ENCODE results near the gene CATSPERD. TPM values are rescaled to one million over a fixed set of nuclear protein-coding genes. Genes with fewer than 3 reads are reported as not detected.

Gene CATSPERD
- total and polyA plus RNA-seq, 9 of the 15 experiments (the other 6 are each of a cell fraction or from before 2014, with no cell fraction given): not detected

DNA sequence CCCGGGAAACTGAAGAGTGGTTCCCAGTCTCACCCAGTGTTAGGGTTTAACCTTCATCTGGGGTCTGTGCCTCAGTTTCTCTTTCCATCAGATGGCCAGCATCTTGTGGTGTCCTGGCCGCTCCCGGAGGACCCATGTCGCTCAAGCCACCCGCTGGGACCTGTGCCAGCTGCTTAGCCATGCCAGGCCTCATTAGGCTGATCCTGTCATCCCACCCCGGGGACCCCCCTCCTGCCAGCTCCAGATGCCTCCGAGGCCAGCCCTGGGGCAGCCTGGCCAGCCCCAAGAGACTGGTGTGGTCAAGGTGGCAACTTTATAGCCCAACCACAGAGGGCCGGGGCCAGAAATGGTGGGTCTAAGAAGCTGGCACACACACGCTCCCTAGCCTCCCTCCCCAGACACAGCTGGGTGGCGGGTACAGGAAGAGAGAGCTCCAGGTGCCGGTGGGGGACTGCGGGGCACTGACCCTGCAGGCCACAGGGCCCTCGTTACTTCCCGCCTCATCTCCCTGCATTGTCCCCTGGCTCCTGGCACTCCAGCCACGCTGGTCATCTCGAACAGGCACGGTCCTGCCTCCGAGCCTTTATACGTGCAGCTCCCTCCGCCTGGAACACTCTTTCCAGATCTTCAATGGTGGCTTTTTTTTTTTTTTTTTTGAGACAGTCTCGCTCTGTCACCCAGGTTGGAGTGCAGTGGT, 87.8 kb downstream of the CATSPERD start:
- no peaks in the 10 kb centered on the region for H3K36me3 ChIP-seq (ENCODE audit: control insufficient read depth, insufficient read depth, low read length)
- no peak for TF ChIP-seq KLF10 (CRISPR knock-in tag; IDR thresholded peaks at IDR 0.05)
- TF ChIP-seq XRCC5 (IDR thresholded peaks at IDR 0.05; ENCODE audit: low read depth, low read length): no peak
- TF ChIP-seq ZNF696 (CRISPR knock-in tag; conservative IDR thresholded peaks at IDR 0.05): no peak
- TF ChIP-seq TCF15 (CRISPR knock-in tag; IDR thresholded peaks at IDR 0.05): no peak
- TF ChIP-seq CHD2 (IDR thresholded peaks at IDR 0.05; ENCODE audit: low read depth, low read length): no peak
- no peak for TF ChIP-seq ZBTB33 (CRISPR knock-in tag; IDR thresholded peaks at IDR 0.05)
- TF ChIP-seq ZKSCAN1 (IDR thresholded peaks at IDR 0.05; ENCODE audit: low read depth, low read length): no peak
- no peak for TF ChIP-seq TAF1 (IDR thresholded peaks at IDR 0.05; ENCODE audit: control insufficient read depth, extremely low read depth, insufficient read depth, low read length, severe bottlenecking)
- TF ChIP-seq, protein P1, sequence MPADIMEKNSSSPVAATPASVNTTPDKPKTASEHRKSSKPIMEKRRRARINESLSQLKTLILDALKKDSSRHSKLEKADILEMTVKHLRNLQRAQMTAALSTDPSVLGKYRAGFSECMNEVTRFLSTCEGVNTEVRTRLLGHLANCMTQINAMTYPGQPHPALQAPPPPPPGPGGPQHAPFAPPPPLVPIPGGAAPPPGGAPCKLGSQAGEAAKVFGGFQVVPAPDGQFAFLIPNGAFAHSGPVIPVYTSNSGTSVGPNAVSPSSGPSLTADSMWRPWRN (IDR thresholded peaks at IDR 0.05; ENCODE audit: low read depth): no peak
- TF ChIP-seq ZNF444 (CRISPR knock-in tag; IDR thresholded peaks at IDR 0.05): no peak
- TF ChIP-seq TEAD2 (tag; IDR thresholded peaks at IDR 0.05): no peak
- no peak for TF ChIP-seq HDAC6 (IDR thresholded peaks at IDR 0.05; ENCODE audit: low read depth, low read length)
- no peak for TF ChIP-seq POLR2B (IDR thresholded peaks at IDR 0.05; ENCODE audit: low read depth, partially characterized antibody)
- no peak for TF ChIP-seq NFXL1 (CRISPR knock-in tag; IDR thresholded peaks at IDR 0.05)
- no peak overlapping the region for H2AFZ ChIP-seq (ENCODE audit: low read depth, low read length)
- H3K79me2 ChIP-seq (ENCODE audit: control insufficient read depth, insufficient read depth, low read length): no peaks in the 10 kb centered on the region
- peaks cover 5 to 34% of the 10 kb centered on the region in 2 experiments for H3K4me1 ChIP-seq (replicated peaks in 1 of 2; ENCODE audit: control insufficient read depth in 2 of 2, insufficient read depth in 2 of 2, low read length in 2 of 2)
- no peak overlapping the region for H3K4me3 ChIP-seq
- ATAC-seq: no peak
- POLR2A ChIA-PET: interaction anchor here (0.6 to 1.9 kb wide), 3 partner anchors 17 to 54 kb away, joined by 4 to 12 read pairs (median 5); partner anchors contain the start of gene DUS3L
- no peaks in the 10 kb centered on the region for H3K27me3 ChIP-seq (ENCODE audit: control insufficient read depth in 2 of 2, insufficient read depth in 2 of 2, low read length in 2 of 2)
- no peak for DNase-seq (ENCODE audit: extremely low read depth in 1 of 4, low spot score in 3 of 4)
- H3K9ac ChIP-seq (ENCODE audit: insufficient read depth in 1 of 2, low read depth in 2 of 2, low read length in 2 of 2): no peak overlapping the region; a peak in 1 of 4 replicates
- no peak overlapping the region for H3K27ac ChIP-seq (ENCODE audit: extremely low read depth, low read depth, low read length)
- intact Hi-C loops (cut with micrococcal nuclease) (loop anchor here (10.0 kb wide), 1 partner anchor 177 kb away; no protein-coding TSS in a partner anchor), in situ Hi-C loops (cut with MboI) (no loop called here)
- FAIRE-seq: no peak
- no peak overlapping the region for H3K4me2 ChIP-seq (ENCODE audit: insufficient read depth, low read length)
- WGBS (ENCODE audit: insufficient coverage, low coverage, missing lambda C conversion rate): 85% methylated on average over 14 of the region's 21 CpGs
- no peaks in the 10 kb centered on the region for H4K20me1 ChIP-seq (replicated peaks; ENCODE audit: control insufficient read depth, insufficient read depth, low read length)
- BruUV-seq (replicated peaks): no TSS peak
- CTCF ChIA-PET (ENCODE audit: low intra/inter-chr PET ratio): interaction anchor here (0.9 kb wide), 1 partner anchor 84 kb away, joined by 3 read pairs; no protein-coding TSS in a partner anchor
- H3K9me1 ChIP-seq (ENCODE audit: control insufficient read depth, insufficient read depth, low read length): no peaks in the 10 kb centered on the region
- H3K9me3 ChIP-seq (replicated peaks; ENCODE audit: control insufficient read depth, insufficient read depth, low read depth, low read length): no peaks in the 10 kb centered on the region

All from K562 (cell line).